ENCODE results near the gene INTS15.

DNA sequence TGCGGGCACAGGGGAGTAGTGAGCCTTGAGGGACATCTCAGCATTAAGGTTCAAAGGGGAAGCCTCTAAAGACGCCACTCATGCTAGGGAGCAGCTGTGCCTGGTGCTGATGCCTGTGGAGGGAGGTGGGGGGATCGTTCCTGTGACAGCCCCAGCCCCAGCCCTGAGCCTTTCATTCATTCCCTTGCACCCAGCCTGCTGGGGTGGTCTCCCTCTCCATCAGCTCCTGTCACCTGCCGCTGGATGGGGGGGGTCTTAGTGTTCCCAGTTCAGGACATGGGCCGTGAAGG, 58.9 kb downstream of the INTS15 start:
- TF ChIP-seq FOXM1 (IDR thresholded peaks at IDR 0.05; ENCODE audit: borderline replicate concordance, low read depth) (no peak), NFIC (IDR thresholded peaks at IDR 0.05) (no peak), ZBTB7A (IDR thresholded peaks at IDR 0.05; ENCODE audit: low read depth) (no peak), EP300 (IDR thresholded peaks at IDR 0.05; ENCODE audit: borderline replicate concordance) (no peak)
- TF ChIP-seq, protein P1, sequence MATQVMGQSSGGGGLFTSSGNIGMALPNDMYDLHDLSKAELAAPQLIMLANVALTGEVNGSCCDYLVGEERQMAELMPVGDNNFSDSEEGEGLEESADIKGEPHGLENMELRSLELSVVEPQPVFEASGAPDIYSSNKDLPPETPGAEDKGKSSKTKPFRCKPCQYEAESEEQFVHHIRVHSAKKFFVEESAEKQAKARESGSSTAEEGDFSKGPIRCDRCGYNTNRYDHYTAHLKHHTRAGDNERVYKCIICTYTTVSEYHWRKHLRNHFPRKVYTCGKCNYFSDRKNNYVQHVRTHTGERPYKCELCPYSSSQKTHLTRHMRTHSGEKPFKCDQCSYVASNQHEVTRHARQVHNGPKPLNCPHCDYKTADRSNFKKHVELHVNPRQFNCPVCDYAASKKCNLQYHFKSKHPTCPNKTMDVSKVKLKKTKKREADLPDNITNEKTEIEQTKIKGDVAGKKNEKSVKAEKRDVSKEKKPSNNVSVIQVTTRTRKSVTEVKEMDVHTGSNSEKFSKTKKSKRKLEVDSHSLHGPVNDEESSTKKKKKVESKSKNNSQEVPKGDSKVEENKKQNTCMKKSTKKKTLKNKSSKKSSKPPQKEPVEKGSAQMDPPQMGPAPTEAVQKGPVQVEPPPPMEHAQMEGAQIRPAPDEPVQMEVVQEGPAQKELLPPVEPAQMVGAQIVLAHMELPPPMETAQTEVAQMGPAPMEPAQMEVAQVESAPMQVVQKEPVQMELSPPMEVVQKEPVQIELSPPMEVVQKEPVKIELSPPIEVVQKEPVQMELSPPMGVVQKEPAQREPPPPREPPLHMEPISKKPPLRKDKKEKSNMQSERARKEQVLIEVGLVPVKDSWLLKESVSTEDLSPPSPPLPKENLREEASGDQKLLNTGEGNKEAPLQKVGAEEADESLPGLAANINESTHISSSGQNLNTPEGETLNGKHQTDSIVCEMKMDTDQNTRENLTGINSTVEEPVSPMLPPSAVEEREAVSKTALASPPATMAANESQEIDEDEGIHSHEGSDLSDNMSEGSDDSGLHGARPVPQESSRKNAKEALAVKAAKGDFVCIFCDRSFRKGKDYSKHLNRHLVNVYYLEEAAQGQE (IDR thresholded peaks at IDR 0.05; ENCODE audit: low read depth): no peak
